GM18909 (cell line): ENCODE results near the gene AMBN.
"Not testable (repeated sequence)": the region's sequence is repeated elsewhere in the genome, so short reads cannot be mapped to it uniquely, and the experiment has no call there.

ENCODE experiments used
- ATAC-seq: cut with Tn5 transposase; IDR thresholded peaks from one replicate; pipeline ENCODE4 v1.9.1; 2021; ENCODE audit warnings: mild to moderate bottlenecking; ENCODE audit not compliant: unreplicated experiment, poor library complexity

Gene AMBN

GRCh38 chr4:70606459-70606858 is 14.4 kb downstream of the AMBN start:
- no peak for ATAC-seq

- no peak for ATAC-seq
Measured at GRCh38 chr4:70607334-70607853, 15.3 kb downstream of the AMBN start.

GRCh38 chr4:70608324-70608723 is 16.3 kb downstream of the AMBN start:
- no peak for ATAC-seq

GRCh38 chr4:70613306-70614183 is 21.5 kb downstream of the AMBN start:
- ATAC-seq = peak; percentile 82

- peak; percentile 6 for ATAC-seq
Measured at GRCh38 chr4:70614184-70614555, 22.1 kb downstream of the AMBN start.

- no peak for ATAC-seq
Measured at GRCh38 chr4:70619288-70619687, 27.2 kb downstream of the AMBN start.

- ATAC-seq = no peak
Measured at GRCh38 chr4:70619778-70620177, 27.7 kb downstream of the AMBN start.

- ATAC-seq = no peak
Measured at GRCh38 chr4:70623323-70623722, 31.3 kb downstream of the AMBN start.

GRCh38 chr4:70624226-70624793 is 32.3 kb downstream of the AMBN start:
- no peak for ATAC-seq

- ATAC-seq = no peak
Measured at GRCh38 chr4:70627620-70628019, 35.6 kb downstream of the AMBN start.

GRCh38 chr4:70628444-70628843 is 36.4 kb downstream of the AMBN start, which contains the start of gene ENAM:
Gene ENAM (plus strand): TSS chr4:70628744. CDS start chr4:70629501, 757 bp downstream.
- no peak for ATAC-seq

- peak; percentile 71 for ATAC-seq
Measured at GRCh38 chr4:70629469-70630090, 37.5 kb downstream of the AMBN start.

GRCh38 chr4:70630162-70630561 is 38.1 kb downstream of the AMBN start:
- ATAC-seq = no peak

- no peak for ATAC-seq
Measured at GRCh38 chr4:70632028-70632427, 40.0 kb downstream of the AMBN start.

GRCh38 chr4:70634482-70634881 is 42.4 kb downstream of the AMBN start:
- ATAC-seq = no peak

GRCh38 chr4:70637239-70637913 is 45.3 kb downstream of the AMBN start:
- peak; percentile 85 for ATAC-seq

- no peak for ATAC-seq
Measured at GRCh38 chr4:70640192-70640591, 48.1 kb downstream of the AMBN start.

- not testable (repeated sequence) for ATAC-seq
Measured at GRCh38 chr4:70650741-70651140, 58.7 kb downstream of the AMBN start.

- peak; percentile 35 for ATAC-seq
Measured at GRCh38 chr4:70651864-70652506, 59.9 kb downstream of the AMBN start.

GRCh38 chr4:70654605-70655011 is 62.6 kb downstream of the AMBN start:
- ATAC-seq = peak; percentile 66
